ENCODE data around the gene SDK1. TPM values are rescaled to one million over a fixed set of nuclear protein-coding genes. Genes with fewer than 3 reads are reported as not detected.

Gene SDK1
- total RNA-seq, 2 donors from 2014 or later = 1.3 to 2.6 TPM

DNA sequence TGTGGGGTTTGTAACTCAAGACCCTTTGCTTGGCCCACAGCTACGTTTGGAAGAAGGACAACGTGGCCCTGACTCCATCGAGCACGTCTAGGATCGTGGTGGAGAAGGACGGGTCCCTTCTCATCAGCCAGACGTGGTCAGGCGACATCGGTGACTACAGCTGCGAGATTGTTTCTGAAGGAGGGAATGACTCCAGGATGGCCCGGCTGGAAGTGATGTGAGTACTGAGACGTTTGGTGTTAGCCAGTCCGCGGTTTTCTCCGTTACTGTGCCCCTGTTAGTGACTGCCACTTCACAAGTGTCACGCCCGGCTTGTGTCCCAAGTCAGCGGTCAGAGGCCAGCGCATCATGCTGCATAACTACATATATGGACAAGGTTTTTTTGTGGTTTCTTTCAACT, 673.3 kb downstream of the SDK1 start:
- no peak for DNase-seq
- Histone ChIP-seq H3K27ac (no peak overlapping the region), H3K4me3 (no peak overlapping the region), H3K9me3 (no peaks in the 10 kb centered on the region), H3K9ac (ENCODE audit: low read depth in 2 of 2, low read length in 2 of 2) (no peak overlapping the region), H3K4me1 (no peaks in the 10 kb centered on the region), H3K27me3 (no peaks in the 10 kb centered on the region), H3K36me3 (no peaks in the 10 kb centered on the region)
- intact Hi-C loops (cut with DNase I) = no loop called here
- TF ChIP-seq, protein P1, sequence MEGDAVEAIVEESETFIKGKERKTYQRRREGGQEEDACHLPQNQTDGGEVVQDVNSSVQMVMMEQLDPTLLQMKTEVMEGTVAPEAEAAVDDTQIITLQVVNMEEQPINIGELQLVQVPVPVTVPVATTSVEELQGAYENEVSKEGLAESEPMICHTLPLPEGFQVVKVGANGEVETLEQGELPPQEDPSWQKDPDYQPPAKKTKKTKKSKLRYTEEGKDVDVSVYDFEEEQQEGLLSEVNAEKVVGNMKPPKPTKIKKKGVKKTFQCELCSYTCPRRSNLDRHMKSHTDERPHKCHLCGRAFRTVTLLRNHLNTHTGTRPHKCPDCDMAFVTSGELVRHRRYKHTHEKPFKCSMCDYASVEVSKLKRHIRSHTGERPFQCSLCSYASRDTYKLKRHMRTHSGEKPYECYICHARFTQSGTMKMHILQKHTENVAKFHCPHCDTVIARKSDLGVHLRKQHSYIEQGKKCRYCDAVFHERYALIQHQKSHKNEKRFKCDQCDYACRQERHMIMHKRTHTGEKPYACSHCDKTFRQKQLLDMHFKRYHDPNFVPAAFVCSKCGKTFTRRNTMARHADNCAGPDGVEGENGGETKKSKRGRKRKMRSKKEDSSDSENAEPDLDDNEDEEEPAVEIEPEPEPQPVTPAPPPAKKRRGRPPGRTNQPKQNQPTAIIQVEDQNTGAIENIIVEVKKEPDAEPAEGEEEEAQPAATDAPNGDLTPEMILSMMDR (IDR thresholded peaks at IDR 0.05) = no peak

GRCh38 chr7:3975371-3975770, 674.3 kb downstream of the SDK1 start:
- Histone ChIP-seq H3K36me3 (no peaks in the 10 kb centered on the region), H3K4me3 (no peak overlapping the region), H3K9ac (ENCODE audit: low read depth in 2 of 2, low read length in 2 of 2) (no peak overlapping the region), H3K9me3 (no peaks in the 10 kb centered on the region), H3K4me1 (no peaks in the 10 kb centered on the region), H3K27me3 (no peaks in the 10 kb centered on the region), H3K27ac (no peak overlapping the region)
- TF ChIP-seq, protein P1 (IDR thresholded peaks at IDR 0.05) = no peak
- intact Hi-C loops (cut with DNase I) = no loop called here
- DNase-seq = no peak

GRCh38 chr7:3977391-3977790, 676.3 kb downstream of the SDK1 start:
- intact Hi-C loops (cut with DNase I) = no loop called here
- H3K9me3 ChIP-seq = no peaks in the 10 kb centered on the region
- no peak overlapping the region for H3K4me3 ChIP-seq
- no peak overlapping the region for H3K9ac ChIP-seq (ENCODE audit: low read depth in 2 of 2, low read length in 2 of 2)
- TF ChIP-seq, protein P1 (IDR thresholded peaks at IDR 0.05) = no peak
- DNase-seq = no peak
- H3K27me3 ChIP-seq = no peaks in the 10 kb centered on the region
- no peaks in the 10 kb centered on the region for H3K36me3 ChIP-seq
- no peaks in the 10 kb centered on the region for H3K4me1 ChIP-seq
- H3K27ac ChIP-seq = no peak overlapping the region

- intact Hi-C loops (cut with DNase I) = no loop called here
These were observed 677.8 kb downstream of the SDK1 start for GRCh38 chr7:3978839-3979238.

DNA sequence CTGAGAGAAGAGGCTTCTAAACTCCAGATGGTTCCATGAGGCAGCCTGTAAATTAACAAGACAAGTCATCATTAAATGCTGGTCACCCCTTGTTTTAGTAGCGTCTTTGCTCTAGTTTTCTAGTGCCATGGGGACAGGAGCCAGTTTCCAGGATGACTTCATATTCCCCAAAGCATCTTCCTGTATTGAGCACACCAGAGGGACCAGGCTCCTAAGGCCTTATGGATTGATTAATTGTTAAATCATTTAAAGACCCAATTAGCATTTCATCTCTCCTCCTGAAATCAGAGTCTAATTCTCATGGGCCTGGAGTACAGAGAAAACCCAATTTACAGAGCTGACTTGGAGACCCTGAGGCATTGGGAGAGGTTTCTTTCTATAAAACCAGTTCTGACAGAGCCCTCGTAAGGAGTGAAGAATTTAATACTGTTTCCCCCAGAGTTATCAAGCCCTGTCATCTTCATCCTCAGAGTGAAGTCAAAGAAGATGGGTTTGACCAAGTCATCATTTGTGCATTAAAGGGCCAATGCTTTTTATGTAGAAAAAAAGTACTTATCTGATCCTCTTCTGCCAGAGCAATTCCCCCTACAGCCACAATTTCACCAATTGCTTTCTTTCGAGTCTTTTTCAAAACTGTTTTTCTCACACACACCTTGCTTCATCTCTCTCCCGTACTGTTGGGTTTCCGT, 678.7 kb downstream of the SDK1 start:
- no peak overlapping the region for H3K27ac ChIP-seq

More at GRCh38 chr7:3978839-3979238, 677.8 kb downstream of the SDK1 start:
- Histone ChIP-seq H3K27ac (no peak overlapping the region), H3K27me3 (no peaks in the 10 kb centered on the region), H3K4me1 (no peaks in the 10 kb centered on the region), H3K36me3 (no peaks in the 10 kb centered on the region), H3K9me3 (no peaks in the 10 kb centered on the region), H3K4me3 (no peak overlapping the region), H3K9ac (ENCODE audit: low read depth in 2 of 2, low read length in 2 of 2) (no peak overlapping the region)
- no peak for DNase-seq
- TF ChIP-seq, protein P1 (IDR thresholded peaks at IDR 0.05) = no peak

More for the DNA sequence above, 678.7 kb downstream of the SDK1 start:
- H3K27me3 ChIP-seq = no peaks in the 10 kb centered on the region
- H3K4me1 ChIP-seq = no peaks in the 10 kb centered on the region
- no peaks in the 10 kb centered on the region for H3K36me3 ChIP-seq
- no peak overlapping the region for H3K4me3 ChIP-seq
- no peak for DNase-seq
- TF ChIP-seq, protein P1 (IDR thresholded peaks at IDR 0.05) = no peak
- H3K9ac ChIP-seq (ENCODE audit: low read depth in 2 of 2, low read length in 2 of 2) = no peak overlapping the region
- intact Hi-C loops (cut with DNase I) = no loop called here
- H3K9me3 ChIP-seq = no peaks in the 10 kb centered on the region

Measured in colonic mucosa (tissue), 4 donors.